Kidney (tissue), 22 donors: ENCODE data around the gene PDSS2. TPM values are rescaled to one million over a fixed set of nuclear protein-coding genes. Genes with fewer than 3 reads are reported as not detected.
A peak's percentile ranks its signal among the peaks of the same experiment; 100 is the strongest.

Source experiments
- DNase-seq, 5 donors: peaks; one replicate each; pipeline ENCODE4 v3.0.0-alpha.2; 2013 to 2020
- FAIRE-seq: peaks from 2 replicates; lab custom pipeline; 2012; peaks lifted over from hg19 to GRCh38; lab: Jason Lieb, UNC
- H3K27ac ChIP-seq, 2 donors: one replicate each; pipeline ENCODE4 v1.7.0; 2013; ENCODE audit warnings: low read depth in 2 of 2, low read length in 2 of 2, inconsistent platforms in 1 of 2
- H3K27me3 ChIP-seq: one replicate; pipeline ENCODE4 v1.7.1; 2013; ENCODE audit warnings: low read length, inconsistent platforms; ENCODE audit not compliant: control insufficient read depth, insufficient read depth
- H3K36me3 ChIP-seq, 3 donors: one replicate each; pipeline versions ENCODE4 v1.7.0 to v1.7.1; 2013; ENCODE audit warnings: low read length in 3 of 3, control low read depth in 1 of 3, inconsistent platforms in 1 of 3; ENCODE audit not compliant: insufficient read depth in 3 of 3, control insufficient read depth in 2 of 3
- H3K4me1 ChIP-seq, 3 donors: one replicate each; pipeline versions ENCODE4 v1.7.0 to v1.7.1; 2013; ENCODE audit warnings: low read length in 3 of 3, inconsistent platforms in 1 of 3, low read depth in 1 of 3; ENCODE audit not compliant: control insufficient read depth in 2 of 3, insufficient read depth in 2 of 3
- H3K4me3 ChIP-seq, 3 donors: one replicate each; pipeline versions ENCODE4 v1.7.0 to v1.8.1; 2013; ENCODE audit warnings: low read length in 3 of 3, control low read depth in 1 of 3, inconsistent platforms in 1 of 3
- H3K9ac ChIP-seq, 3 donors: one replicate each; pipeline versions ENCODE4 v1.7.0 to v1.7.1; 2013; ENCODE audit warnings: low read length in 3 of 3, control low read depth in 1 of 3, inconsistent platforms in 1 of 3
- H3K9me3 ChIP-seq, 3 donors: one replicate each; pipeline versions ENCODE4 v1.7.0 to v1.7.1; 2013; ENCODE audit warnings: low read length in 3 of 3, control low read depth in 1 of 3, inconsistent platforms in 1 of 3; ENCODE audit not compliant: control insufficient read depth in 2 of 3, insufficient read depth in 1 of 3
- intact Hi-C: fragments of 100-400 bp; cut with DNase I; formaldehyde crosslinking; loops from one replicate; pipeline ENCODE4 v1.11.1; 2022
- long read RNA-seq, 10 donors: library from polyadenylated mRNA in 1 of 10; unstranded in 1 of 10; transcript quantifications; one replicate each; pipeline ENCODE4 v2.0.0 and lab custom pipeline, GENCODE V29; 2021 to 2026
- polyA plus RNA-seq: library from polyadenylated mRNA; stranded (reverse); fragments of 350-450 nt; fragmentation: Illumina TruSeq; extraction: RNeasy Lipid Tissue Mini Kit (QIAGEN cat#74804); gene quantifications from one replicate; pipeline ENCODE4 v1.2.3, GENCODE V29; 2014; ENCODE audit warnings: low read depth, low replicate concordance; ENCODE audit not compliant: insufficient read depth
- total RNA-seq: library from RNA; stranded (reverse); fragmentation: NEBNext Ultra II Directional; extraction: Animal tissue kit (Norgen Biotek cat#: 25700); gene quantifications from one replicate; pipeline ENCODE4 v1.2.1, GENCODE V29; 2021
- TF ChIP-seq, protein P1 (sequence below): IDR thresholded peaks from 3 replicates; pipeline ENCODE4 v1.5.1; 2012; ENCODE audit warnings: mild to moderate bottlenecking, moderate library complexity, borderline replicate concordance; ENCODE audit not compliant: insufficient read depth; ENCODE audit errors: extremely low read depth
- donor health status: control.
- donor health status: control.
- donor health status: control.
- donor health status: control.
- donor health status: control.
- donor health status: DM: yes; HTN: yes; CAD: no.
- donor health status: Normal renal cell carcinoma (clear cell type).

PDSS2 gene, protein sequence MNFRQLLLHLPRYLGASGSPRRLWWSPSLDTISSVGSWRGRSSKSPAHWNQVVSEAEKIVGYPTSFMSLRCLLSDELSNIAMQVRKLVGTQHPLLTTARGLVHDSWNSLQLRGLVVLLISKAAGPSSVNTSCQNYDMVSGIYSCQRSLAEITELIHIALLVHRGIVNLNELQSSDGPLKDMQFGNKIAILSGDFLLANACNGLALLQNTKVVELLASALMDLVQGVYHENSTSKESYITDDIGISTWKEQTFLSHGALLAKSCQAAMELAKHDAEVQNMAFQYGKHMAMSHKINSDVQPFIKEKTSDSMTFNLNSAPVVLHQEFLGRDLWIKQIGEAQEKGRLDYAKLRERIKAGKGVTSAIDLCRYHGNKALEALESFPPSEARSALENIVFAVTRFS
- total RNA-seq (16.4 TPM), polyA plus RNA-seq (20.7 TPM)
- long read RNA-seq, donor 1, partial matches to known transcripts = 0 of 3 reads
- long read RNA-seq, donor 1, other reads (novel, unspliced or antisense) = 0 of 3 reads
- long read RNA-seq, donor 2, partial matches to known transcripts = 0 of 2 reads
- long read RNA-seq, donor 2, other reads (novel, unspliced or antisense) = 0 of 2 reads
- long read RNA-seq, donor 3, partial matches to known transcripts = 0 of 1 reads
- long read RNA-seq, donor 3, other reads (novel, unspliced or antisense) = 0 of 1 reads
- long read RNA-seq, donor 4, partial matches to known transcripts = 0 of 2 reads
- long read RNA-seq, donor 4, other reads (novel, unspliced or antisense) = 0 of 2 reads
- long read RNA-seq, donor 5 = 0 reads
- long read RNA-seq, donor 6, transcript PDSS2-201 (4 exons, 1,236 nt) = major isoform, 5 of 5 reads
- long read RNA-seq, donor 6, partial matches to known transcripts = 0 of 5 reads
- long read RNA-seq, donor 6, other reads (novel, unspliced or antisense) = 0 of 5 reads
- long read RNA-seq, donor 7, transcript PDSS2-202 (8 exons, 3,540 nt) = major isoform, 9 of 30 reads
- long read RNA-seq, donor 7, partial matches to known transcripts = 2 of 30 reads
- long read RNA-seq, donor 7, other reads (novel, unspliced or antisense) = 18 of 30 reads
- long read RNA-seq, donor 8, partial matches to known transcripts = 0 of 2 reads
- long read RNA-seq, donor 8, other reads (novel, unspliced or antisense) = 0 of 2 reads
- long read RNA-seq, donor 9, partial matches to known transcripts = 0 of 2 reads
- long read RNA-seq, donor 9, other reads (novel, unspliced or antisense) = 0 of 2 reads
- long read RNA-seq, donor 10, partial matches to known transcripts = 0 of 3 reads
- long read RNA-seq, donor 10, other reads (novel, unspliced or antisense) = 0 of 3 reads

DNA sequence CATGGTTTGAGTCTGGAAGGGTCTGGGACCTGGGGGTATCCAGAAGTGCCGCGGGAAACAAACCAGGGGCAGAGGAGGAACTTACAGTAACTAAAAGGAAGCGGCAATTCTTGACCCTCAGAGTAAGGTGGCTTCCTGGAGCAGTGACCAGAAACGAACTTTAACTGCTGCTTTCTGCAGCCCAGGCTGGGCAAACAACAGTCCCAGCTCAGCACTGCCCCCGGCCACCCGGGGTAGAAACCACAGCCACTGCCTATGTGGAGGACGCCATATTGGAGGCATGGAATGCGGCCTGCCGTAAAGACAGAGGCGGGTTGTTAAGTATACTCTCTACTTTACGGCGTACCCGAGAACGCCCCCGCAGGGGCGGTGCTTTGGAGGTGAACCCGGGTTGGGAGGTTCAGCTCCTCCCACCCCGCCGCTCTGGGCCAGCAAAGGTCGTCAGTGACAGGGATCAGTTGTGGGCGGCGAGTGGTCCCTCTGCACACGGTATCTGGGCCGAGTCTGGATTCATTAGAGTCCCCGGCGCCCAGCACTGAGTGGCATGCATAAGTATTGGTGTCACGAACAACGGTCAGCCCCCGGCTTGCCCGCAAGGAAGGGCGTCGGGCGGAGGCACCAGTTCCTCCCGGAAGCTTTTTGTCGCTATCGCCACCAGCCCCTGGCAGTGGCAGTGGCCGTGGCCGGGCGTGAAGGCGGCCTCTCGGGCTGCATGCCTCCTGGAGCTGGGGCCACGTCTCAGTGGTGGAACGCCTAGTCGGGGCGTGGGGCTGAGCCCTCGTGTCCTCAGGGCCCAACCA lies at the start of gene PDSS2:
TSS of gene PDSS2 (minus strand) at position 282 of the 800 bp plus-strand sequence. CDS start at position 3, 279 bp downstream.
- intact Hi-C loops = no loop called here
- peak within 1 kb of the TSS; percentile 85 to 97 (median 97) for H3K9ac ChIP-seq
- no peaks in the 10 kb centered on the region for H3K27me3 ChIP-seq
- FAIRE-seq (peak; percentile 35), DNase-seq (peak; percentile 98 to 99 (median 99))
- H3K4me3 ChIP-seq = peak within 1 kb of the TSS; percentile 89 to 99 (median 99)
- H3K9me3 ChIP-seq = no peaks in the 10 kb centered on the region
- no peaks in the 10 kb centered on the region for H3K36me3 ChIP-seq
- peak within 1 kb of the TSS; percentile 93 to 96 for H3K27ac ChIP-seq
- H3K4me1 ChIP-seq = peaks cover 0 to 3% (median 0%) of the 10 kb centered on the region in 3 donors
- TF ChIP-seq, protein P1, sequence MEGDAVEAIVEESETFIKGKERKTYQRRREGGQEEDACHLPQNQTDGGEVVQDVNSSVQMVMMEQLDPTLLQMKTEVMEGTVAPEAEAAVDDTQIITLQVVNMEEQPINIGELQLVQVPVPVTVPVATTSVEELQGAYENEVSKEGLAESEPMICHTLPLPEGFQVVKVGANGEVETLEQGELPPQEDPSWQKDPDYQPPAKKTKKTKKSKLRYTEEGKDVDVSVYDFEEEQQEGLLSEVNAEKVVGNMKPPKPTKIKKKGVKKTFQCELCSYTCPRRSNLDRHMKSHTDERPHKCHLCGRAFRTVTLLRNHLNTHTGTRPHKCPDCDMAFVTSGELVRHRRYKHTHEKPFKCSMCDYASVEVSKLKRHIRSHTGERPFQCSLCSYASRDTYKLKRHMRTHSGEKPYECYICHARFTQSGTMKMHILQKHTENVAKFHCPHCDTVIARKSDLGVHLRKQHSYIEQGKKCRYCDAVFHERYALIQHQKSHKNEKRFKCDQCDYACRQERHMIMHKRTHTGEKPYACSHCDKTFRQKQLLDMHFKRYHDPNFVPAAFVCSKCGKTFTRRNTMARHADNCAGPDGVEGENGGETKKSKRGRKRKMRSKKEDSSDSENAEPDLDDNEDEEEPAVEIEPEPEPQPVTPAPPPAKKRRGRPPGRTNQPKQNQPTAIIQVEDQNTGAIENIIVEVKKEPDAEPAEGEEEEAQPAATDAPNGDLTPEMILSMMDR = peak; percentile 38

DNA sequence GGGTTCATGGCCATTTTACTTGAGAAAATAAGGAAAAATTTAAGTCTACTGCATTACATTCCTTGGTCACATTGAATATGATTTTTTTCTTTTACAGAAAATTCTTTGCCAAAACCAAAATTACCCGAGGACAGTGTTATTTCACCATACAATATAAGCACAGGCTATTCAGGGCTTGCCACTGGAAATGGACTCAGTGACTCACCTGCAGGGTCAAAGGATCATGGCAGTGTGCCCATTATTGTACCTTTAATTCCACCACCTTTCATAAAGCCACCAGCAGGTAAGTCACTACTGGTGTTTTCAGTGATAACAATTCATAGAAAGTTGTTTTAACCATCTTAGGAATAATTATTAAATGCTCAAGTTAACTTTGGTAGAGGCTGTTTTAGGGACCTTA lies 46.8 kb upstream of the PDSS2 start:
- no peaks in the 10 kb centered on the region for H3K27me3 ChIP-seq
- TF ChIP-seq, protein P1 = no peak
- H3K9ac ChIP-seq = no peak overlapping the region
- intact Hi-C loops = no loop called here
- H3K4me3 ChIP-seq = no peak overlapping the region
- H3K9me3 ChIP-seq = no peaks in the 10 kb centered on the region
- H3K4me1 ChIP-seq = no peaks in the 10 kb centered on the region
- peaks cover 0 to 2% (median 0%) of the 10 kb centered on the region in 3 donors for H3K36me3 ChIP-seq
- no peak for FAIRE-seq
- no peak for DNase-seq
- H3K27ac ChIP-seq = no peak overlapping the region
